SK-N-SH (cell line): ENCODE measurements around the gene WWP2. TPM values are rescaled to one million over a fixed set of nuclear protein-coding genes. Genes with fewer than 3 reads are reported as not detected.

Experiments used
- CTCF ChIA-PET: fragments of 300-600, 350-600 bp; formaldehyde crosslinking; extraction: SDS; loops from one replicate; lab custom pipeline; 2021; lab: Yijun Ruan, JAX
- POLR2A ChIA-PET: fragments of 350-600 bp; sonication (Branson Sonifier 250); formaldehyde crosslinking; extraction: SDS; loops from one replicate; lab custom pipeline; 2020; ENCODE audit warnings: antibody characterized with exemption, inconsistent platforms; lab: Yijun Ruan, JAX
- DNase-seq: peaks from one replicate; pipeline ENCODE4 v3.0.0; 2012
- H2AFZ ChIP-seq: fragments of 200-600 bp; sonication (generic); 2 replicates; pipeline ENCODE4 v1.8.1; 2016; ENCODE audit warnings: antibody characterized with exemption, mild to moderate bottlenecking, low read depth
- H3F3A ChIP-seq: fragments of 200-600 bp; sonication (generic); replicated peaks from 2 replicates; pipeline ENCODE3; 2016; ENCODE audit warnings: antibody characterized with exemption, mild to moderate bottlenecking; ENCODE audit not compliant: insufficient read depth
- H3K27ac ChIP-seq, 2 experiments: fragments of 200-500 bp in 1 of 2; fragments of 200-600 bp in 1 of 2; sonication (Bioruptor generic) in 1 of 2; sonication (generic), shearing (Covaris generic) in 1 of 2; 2 replicates each; pipeline versions ENCODE4 v1.5.1 to v1.6.1; 2014 to 2016; ENCODE audit warnings: low read depth in 2 of 2, inconsistent platforms in 1 of 2, low read length in 1 of 2, mild to moderate bottlenecking in 1 of 2, mixed read lengths in 1 of 2
- H3K27me3 ChIP-seq: fragments of 200-600 bp; sonication (generic), shearing (Covaris generic); 2 replicates; pipeline ENCODE4 v1.6.1; 2016; ENCODE audit warnings: mixed run types; ENCODE audit not compliant: insufficient read depth
- H3K36me3 ChIP-seq, 2 experiments: fragments of 200-500 bp in 1 of 2; fragments of 200-600 bp in 1 of 2; sonication (Bioruptor generic) in 1 of 2; sonication (generic) in 1 of 2; replicated peaks in 1 of 2; 2 replicates each; pipeline versions ENCODE3 to v1.5.1; 2014 to 2016; ENCODE audit warnings: low read length in 1 of 2, mild to moderate bottlenecking in 1 of 2; ENCODE audit not compliant: insufficient read depth in 2 of 2, control insufficient read depth in 1 of 2
- H3K4me1 ChIP-seq, 2 experiments: fragments of 200-500 bp in 1 of 2; fragments of 200-600 bp in 1 of 2; sonication (Bioruptor generic) in 1 of 2; sonication (generic), shearing (Covaris generic) in 1 of 2; 2 replicates each; pipeline versions ENCODE4 v1.5.1 to v1.6.1; 2014 to 2016; ENCODE audit warnings: low read depth in 1 of 2, low read length in 1 of 2, mixed run types in 1 of 2; ENCODE audit not compliant: insufficient read depth in 2 of 2, control insufficient read depth in 1 of 2
- H3K4me2 ChIP-seq: fragments of 200-600 bp; sonication (generic), shearing (Covaris generic); 2 replicates; pipeline ENCODE4 v1.6.1; 2017; ENCODE audit warnings: mixed run types
- H3K4me3 ChIP-seq, 2 experiments: fragments of 200-500 bp in 1 of 2; fragments of 200-600 bp in 1 of 2; sonication (Bioruptor generic) in 1 of 2; sonication (generic), shearing (Covaris generic) in 1 of 2; 2 replicates each; pipeline versions ENCODE4 v1.5.1 to v1.8.1; 2014 to 2016; ENCODE audit warnings: low read depth in 2 of 2, inconsistent platforms in 1 of 2, low read length in 1 of 2, mild to moderate bottlenecking in 1 of 2, mixed read lengths in 1 of 2, moderate library complexity in 1 of 2
- H3K79me2 ChIP-seq: fragments of 200-600 bp; sonication (generic); 2 replicates; pipeline ENCODE4 v1.8.1; 2017; ENCODE audit warnings: mild to moderate bottlenecking; ENCODE audit not compliant: insufficient read depth
- H3K9ac ChIP-seq: fragments of 200-600 bp; sonication (generic); 2 replicates; pipeline ENCODE4 v1.6.1; 2017; ENCODE audit warnings: mixed run types
- H3K9me2 ChIP-seq: fragments of 200-600 bp; sonication (generic); 2 replicates; pipeline ENCODE4 v1.6.1; 2017; ENCODE audit warnings: mixed run types
- H3K9me3 ChIP-seq: fragments of 200-600 bp; sonication (generic); 2 replicates; pipeline ENCODE4 v1.6.1; 2017; ENCODE audit warnings: mixed run types, mild to moderate bottlenecking, moderate library complexity
- H4K20me1 ChIP-seq: fragments of 200-600 bp; sonication (generic); 2 replicates; pipeline ENCODE4 v1.6.1; 2017; ENCODE audit warnings: mild to moderate bottlenecking, mixed run types; ENCODE audit not compliant: insufficient read depth
- CHD2 ChIP-seq: fragments of 150-350 bp; IDR thresholded peaks from 2 replicates; pipeline ENCODE4 v1.6.1; 2018; ENCODE audit warnings: low read length; ENCODE audit not compliant: partially characterized antibody
- EP300 ChIP-seq, 2 experiments: IDR thresholded peaks; 2 replicates each; pipeline versions ENCODE4 v1.4.0 to v1.6.1; 2012; ENCODE audit warnings: borderline replicate concordance in 1 of 2, low read depth in 1 of 2, low read length in 1 of 2
- EZH2phosphoT487 ChIP-seq: fragments of 200-600 bp; sonication (generic); IDR thresholded peaks from 2 replicates; pipeline ENCODE4 v1.6.1; 2017; ENCODE audit warnings: low read depth, mixed run types, mild to moderate bottlenecking, antibody characterized with exemption, moderate library complexity, borderline replicate concordance
- GABPA ChIP-seq: IDR thresholded peaks from 2 replicates; pipeline ENCODE4 v1.4.0; 2012; ENCODE audit warnings: low read depth, mild to moderate bottlenecking
- GATA2 ChIP-seq: sonication (generic); formaldehyde crosslinking; IDR thresholded peaks from 2 replicates; pipeline ENCODE4 v1.5.0; 2020; ENCODE audit warnings: mild to moderate bottlenecking, missing genetic modification reagents
- JUND ChIP-seq: IDR thresholded peaks from 2 replicates; pipeline ENCODE4 v1.4.0; 2012
- MAX ChIP-seq: IDR thresholded peaks from 2 replicates; pipeline ENCODE4 v1.4.0; 2012; ENCODE audit warnings: low read depth
- MEF2A ChIP-seq: IDR thresholded peaks from 2 replicates; pipeline ENCODE4 v1.4.0; 2012; ENCODE audit warnings: low read depth, borderline replicate concordance
- MXI1 ChIP-seq: IDR thresholded peaks from 2 replicates; pipeline ENCODE4 v1.6.1; 2012; ENCODE audit warnings: mild to moderate bottlenecking, low read depth, low read length, improper control_type of control experiment
- NFIC ChIP-seq: IDR thresholded peaks from 2 replicates; pipeline ENCODE4 v1.4.0; 2012; ENCODE audit warnings: borderline replicate concordance
- POLR2AphosphoS5 ChIP-seq: IDR thresholded peaks from 2 replicates; pipeline ENCODE4 v1.6.1; 2012; ENCODE audit warnings: low read depth, low read length
- RCOR1 ChIP-seq: fragments of 150-350 bp; IDR thresholded peaks from 2 replicates; pipeline ENCODE4 v1.6.1; 2017; ENCODE audit warnings: antibody characterized with exemption, low read length
- REST ChIP-seq: IDR thresholded peaks from 2 replicates; pipeline ENCODE4 v1.6.1; 2012; ENCODE audit warnings: mild to moderate bottlenecking, low read depth, low read length, moderate library complexity
- RFX5 ChIP-seq: IDR thresholded peaks from 2 replicates; pipeline ENCODE4 v1.6.1; 2012; ENCODE audit warnings: mild to moderate bottlenecking, improper control_type of control experiment, low read length
- SMC3 ChIP-seq: IDR thresholded peaks from 2 replicates; pipeline ENCODE4 v1.6.1; 2012; ENCODE audit warnings: low read depth, low read length, improper control_type of control experiment
- USF1 ChIP-seq: IDR thresholded peaks from 2 replicates; pipeline ENCODE4 v1.4.0; 2012; ENCODE audit warnings: low read depth, borderline replicate concordance
- YY1 ChIP-seq: IDR thresholded peaks from 2 replicates; pipeline ENCODE4 v1.4.0; 2012; ENCODE audit warnings: low read depth, mild to moderate bottlenecking
- WGBS: methylation state at CpG from one replicate; pipeline ENCODE4 v1.1.6; 2017; ENCODE audit warnings: low lambda C conversion rate; 5-methylcytosine and 5-hydroxymethylcytosine counted together
- polyA plus RNA-seq, 3 experiments: library from polyadenylated mRNA; depleted of rRNA; stranded (reverse); fragments of >200 nt; gene quantifications; 2 replicates each; pipeline ENCODE4 v1.2.3, GENCODE V29; 2012
- TF ChIP-seq, protein P1 (sequence below): fragments of 150-350 bp; IDR thresholded peaks from 2 replicates; pipeline ENCODE4 v1.6.1; 2016; ENCODE audit warnings: mild to moderate bottlenecking, low read depth, low read length
- TF ChIP-seq, protein P2 (sequence below): fragments of 150-350 bp; IDR thresholded peaks from 2 replicates; pipeline ENCODE4 v1.6.1; 2017; ENCODE audit warnings: antibody characterized with exemption, low read length, low read depth, borderline replicate concordance
- TF ChIP-seq, protein P3 (sequence below): IDR thresholded peaks from 2 replicates; pipeline ENCODE4; 2012

WWP2 gene
- polyA plus RNA-seq, 1 of the 3 experiments (the other 2 are of a cell fraction): 13.3 TPM

DNA sequence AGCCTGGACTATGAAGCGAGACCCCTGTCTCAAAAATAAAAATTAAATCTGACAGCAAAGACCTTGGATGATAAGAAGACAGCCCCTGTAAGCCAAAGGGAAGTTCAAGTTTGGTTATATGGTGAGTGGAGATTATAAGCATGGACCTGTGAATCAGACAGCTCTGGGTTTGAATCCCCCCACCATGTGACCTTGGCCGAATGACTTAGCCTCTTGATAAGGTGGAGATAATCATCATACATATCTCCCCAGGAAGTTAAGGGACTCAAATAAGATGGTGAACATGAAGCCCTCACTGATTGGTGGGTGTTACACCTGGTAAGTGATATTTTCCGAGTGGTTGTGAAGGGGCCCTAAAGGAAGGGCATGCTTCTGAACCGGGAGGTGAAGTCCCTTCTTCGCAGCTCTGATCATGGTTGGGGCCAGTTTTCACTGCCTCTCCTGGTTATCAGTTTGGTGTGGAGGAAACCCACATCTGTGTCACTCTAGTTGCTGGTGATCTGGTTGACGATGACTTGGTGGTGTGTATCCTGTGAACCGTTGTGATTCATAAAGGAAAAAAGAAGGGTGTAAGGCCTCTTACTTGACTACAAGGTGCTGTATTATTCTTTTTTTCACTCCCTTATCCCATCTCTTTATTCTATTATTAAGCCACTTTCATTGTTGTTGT lies 127.3 kb downstream of the WWP2 start (continued):
- TF ChIP-seq, protein P1, sequence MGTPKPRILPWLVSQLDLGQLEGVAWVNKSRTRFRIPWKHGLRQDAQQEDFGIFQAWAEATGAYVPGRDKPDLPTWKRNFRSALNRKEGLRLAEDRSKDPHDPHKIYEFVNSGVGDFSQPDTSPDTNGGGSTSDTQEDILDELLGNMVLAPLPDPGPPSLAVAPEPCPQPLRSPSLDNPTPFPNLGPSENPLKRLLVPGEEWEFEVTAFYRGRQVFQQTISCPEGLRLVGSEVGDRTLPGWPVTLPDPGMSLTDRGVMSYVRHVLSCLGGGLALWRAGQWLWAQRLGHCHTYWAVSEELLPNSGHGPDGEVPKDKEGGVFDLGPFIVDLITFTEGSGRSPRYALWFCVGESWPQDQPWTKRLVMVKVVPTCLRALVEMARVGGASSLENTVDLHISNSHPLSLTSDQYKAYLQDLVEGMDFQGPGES: no peak
- no peak for TF ChIP-seq RCOR1
- no peak for TF ChIP-seq JUND
- TF ChIP-seq EP300 (IDR thresholded peaks at IDR 0.05; ENCODE audit: borderline replicate concordance in 1 of 2, low read depth in 1 of 2, low read length in 1 of 2): no peak
- TF ChIP-seq, protein P2, sequence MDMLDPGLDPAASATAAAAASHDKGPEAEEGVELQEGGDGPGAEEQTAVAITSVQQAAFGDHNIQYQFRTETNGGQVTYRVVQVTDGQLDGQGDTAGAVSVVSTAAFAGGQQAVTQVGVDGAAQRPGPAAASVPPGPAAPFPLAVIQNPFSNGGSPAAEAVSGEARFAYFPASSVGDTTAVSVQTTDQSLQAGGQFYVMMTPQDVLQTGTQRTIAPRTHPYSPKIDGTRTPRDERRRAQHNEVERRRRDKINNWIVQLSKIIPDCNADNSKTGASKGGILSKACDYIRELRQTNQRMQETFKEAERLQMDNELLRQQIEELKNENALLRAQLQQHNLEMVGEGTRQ: no peak
- TF ChIP-seq USF1: no peak
- TF ChIP-seq GABPA: no peak

GRCh38 chr16:69890114-69890891 lies 128.2 kb downstream of the WWP2 start:
- H3K9me3 ChIP-seq: no peaks in the 10 kb centered on the region
- no peaks in the 10 kb centered on the region for H3K79me2 ChIP-seq
- no peak overlapping the region for H3K4me2 ChIP-seq
- peak; percentile 67 for DNase-seq
- no peak overlapping the region for H3K4me3 ChIP-seq
- no peak overlapping the region for H3K9ac ChIP-seq
- H3K9me2 ChIP-seq: no peaks in the 10 kb centered on the region
- no peaks in the 10 kb centered on the region for H3F3A ChIP-seq
- no peaks in the 10 kb centered on the region for H4K20me1 ChIP-seq
- no peaks in the 10 kb centered on the region for H3K27me3 ChIP-seq
- H3K36me3 ChIP-seq: peaks cover 2 to 4% of the 10 kb centered on the region in 2 experiments
- H2AFZ ChIP-seq: no peak overlapping the region; the same call in 1 of the 2 replicates
- ChIA-PET POLR2A (no interaction called here), CTCF (interaction anchor here (1.0 to 1.2 kb wide), 3 partner anchors 17 to 93 kb away, joined by 3 to 4 read pairs (median 3); no protein-coding TSS in a partner anchor)
- peaks cover 0 to 18% of the 10 kb centered on the region in 2 experiments; a peak in 1 of 4 replicates for H3K4me1 ChIP-seq
- WGBS: 73% methylated on average over 16 of the region's 17 CpGs
- peak overlapping the region in 1 of 2 experiments; percentile 72; a peak in 2 of 4 replicates for H3K27ac ChIP-seq
- no peak for TF ChIP-seq SMC3
- TF ChIP-seq, protein P3, sequence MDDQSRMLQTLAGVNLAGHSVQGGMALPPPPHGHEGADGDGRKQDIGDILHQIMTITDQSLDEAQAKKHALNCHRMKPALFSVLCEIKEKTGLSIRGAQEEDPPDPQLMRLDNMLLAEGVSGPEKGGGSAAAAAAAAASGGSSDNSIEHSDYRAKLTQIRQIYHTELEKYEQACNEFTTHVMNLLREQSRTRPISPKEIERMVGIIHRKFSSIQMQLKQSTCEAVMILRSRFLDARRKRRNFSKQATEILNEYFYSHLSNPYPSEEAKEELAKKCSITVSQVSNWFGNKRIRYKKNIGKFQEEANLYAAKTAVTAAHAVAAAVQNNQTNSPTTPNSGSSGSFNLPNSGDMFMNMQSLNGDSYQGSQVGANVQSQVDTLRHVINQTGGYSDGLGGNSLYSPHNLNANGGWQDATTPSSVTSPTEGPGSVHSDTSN: peak; percentile 14; the same call in 1 of the 2 replicates
- TF ChIP-seq POLR2AphosphoS5: no peak
- no peak for TF ChIP-seq REST
- TF ChIP-seq MEF2A: no peak
- TF ChIP-seq RFX5: no peak
- no peak; the same call in 1 of the 2 replicates for TF ChIP-seq YY1
- 0 out of 2 replicates have a peak, but pooled peaks have one; percentile 34 for TF ChIP-seq GATA2 (CRISPR knock-in tag)
- TF ChIP-seq NFIC: no peak
- no peak for TF ChIP-seq MAX
- TF ChIP-seq MXI1: peak; percentile 26; the same call in 1 of the 2 replicates
- TF ChIP-seq EZH2phosphoT487: no peak
- peak; percentile 25 for TF ChIP-seq CHD2
- no peak for TF ChIP-seq USF1
